Tibial nerve (tissue), 3 donors: ENCODE data around the gene TSPAN3.

Experiments used
- CTCF ChIP-seq, 5 experiments: fragments of 200-600 bp in 3 of 5; fragments of 450-650 bp in 2 of 5; sonication (generic) in 3 of 5; IDR thresholded peaks; one replicate each; pipeline ENCODE4 v1.5.1; 2016 to 2019; ENCODE audit warnings: antibody characterized with exemption in 5 of 5, mild to moderate bottlenecking in 3 of 5, moderate library complexity in 2 of 5
- POLR2A ChIP-seq, 2 donors: fragments of 450-650 bp; IDR thresholded peaks; one replicate each; pipeline ENCODE4 v1.6.1; 2017; ENCODE audit warnings: antibody characterized with exemption in 2 of 2, mild to moderate bottlenecking in 2 of 2, moderate library complexity in 2 of 2

- TF ChIP-seq CTCF (IDR thresholded peaks at IDR 0.05): no peak
- TF ChIP-seq POLR2A (IDR thresholded peaks at IDR 0.05): no peak
These were observed 34.1 kb downstream of the TSPAN3 start for GRCh38 chr15:77036537-77037387.
